Breast epithelium (tissue), 3 donors: Measurements from ENCODE around the gene CNGB1.

Experiments
- POLR2A ChIP-seq: fragments of 450-650 bp; IDR thresholded peaks from one replicate; pipeline ENCODE4 v1.6.1; 2016; ENCODE audit warnings: antibody characterized with exemption, mild to moderate bottlenecking, moderate library complexity
- POLR2AphosphoS5 ChIP-seq, 3 donors: sonication (generic); formaldehyde crosslinking; IDR thresholded peaks; one replicate each; pipeline ENCODE4 v1.6.1; 2017; ENCODE audit warnings: antibody characterized with exemption in 3 of 3

DNA sequence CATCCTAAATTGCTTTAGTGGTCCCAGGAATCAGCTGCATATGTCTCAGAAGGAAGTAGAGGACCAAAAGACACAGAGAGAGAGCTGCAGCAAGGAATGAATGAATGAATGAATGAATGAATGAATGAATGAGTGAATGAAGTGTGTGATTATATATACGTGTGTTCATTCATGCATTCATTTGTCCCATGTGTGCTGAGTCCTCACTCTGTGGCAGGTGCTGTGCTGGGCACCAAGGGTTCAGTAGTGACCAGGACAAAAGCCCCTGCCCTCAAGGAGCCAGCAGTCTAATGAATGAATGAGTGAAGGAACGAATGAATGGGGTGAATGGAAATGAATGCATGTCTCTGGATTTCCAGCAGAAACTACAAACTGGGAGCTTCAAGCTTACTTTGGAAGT lies 9.4 kb downstream of the CNGB1 start:
- TF ChIP-seq POLR2AphosphoS5 (IDR thresholded peaks at IDR 0.05) (no peak), POLR2A (no peak)
